Endothelial cell of umbilical vein (primary cell): ENCODE data around the gene CMIP. TPM values are rescaled to one million over a fixed set of nuclear protein-coding genes. Genes with fewer than 3 reads are reported as not detected.

Experiments used
- BruUV-seq: library from RNA; stranded (reverse); fragments of 400-500 nt; replicated peaks from 2 replicates; lab custom pipeline; 2021; lab: Mats Ljungman, UMichigan
- CTCF ChIA-PET: fragments of 300-600, 350-600 bp; sonication (Branson Sonifier 250); formaldehyde crosslinking; loops from one replicate; lab custom pipeline; 2021; ENCODE audit warnings: antibody characterized with exemption, inconsistent platforms; lab: Charles Lee
- POLR2A ChIA-PET: fragments of 300-600, 350-600 bp; sonication (Branson Sonifier 250); formaldehyde crosslinking; loops from one replicate; lab custom pipeline; 2021; ENCODE audit warnings: antibody characterized with exemption, inconsistent platforms; lab: Charles Lee
- DNase-seq: peaks from one replicate; pipeline ENCODE4 v3.0.0-alpha.2; 2011; ENCODE audit warnings: low read depth, low spot score
- FAIRE-seq: peaks from 2 replicates; lab custom pipeline; 2011; peaks lifted over from hg19 to GRCh38; lab: Jason Lieb, UNC
- H2AFZ ChIP-seq: 2 replicates; pipeline ENCODE4 v1.6.0; 2012; ENCODE audit warnings: low read depth, low read length, control low read depth, inconsistent platforms
- H3K27ac ChIP-seq: 2 replicates; pipeline ENCODE4 v1.5.1; 2011; ENCODE audit warnings: low read depth, mild to moderate bottlenecking, control low read depth, low read length, moderate library complexity; ENCODE audit not compliant: insufficient read depth
- H3K27me3 ChIP-seq, 2 experiments: 2 replicates each; pipeline versions ENCODE4 v1.6.0 to v1.6.1; 2011; ENCODE audit warnings: low read length in 2 of 2, mixed read lengths in 1 of 2; ENCODE audit not compliant: control insufficient read depth in 2 of 2, insufficient read depth in 2 of 2
- H3K36me3 ChIP-seq, 2 experiments: 2 replicates in 1 of 2; 3 replicates in 1 of 2; pipeline ENCODE4 v1.5.1; 2011; ENCODE audit warnings: low read length in 2 of 2, mild to moderate bottlenecking in 1 of 2, moderate library complexity in 1 of 2; ENCODE audit not compliant: control insufficient read depth in 2 of 2, insufficient read depth in 2 of 2; ENCODE audit errors: extremely low read depth in 1 of 2
- H3K4me1 ChIP-seq: 3 replicates; pipeline ENCODE4 v1.5.1; 2011; ENCODE audit warnings: mild to moderate bottlenecking, low read length; ENCODE audit not compliant: control insufficient read depth, insufficient read depth; ENCODE audit errors: extremely low read depth
- H3K4me2 ChIP-seq: 2 replicates; pipeline ENCODE4 v1.6.1; 2011; ENCODE audit warnings: low read length, control low read depth, mixed read lengths; ENCODE audit not compliant: insufficient read depth
- H3K4me3 ChIP-seq, 3 experiments: fragments of 200-600 bp in 1 of 3; sonication (generic), shearing (Covaris generic) in 1 of 3; replicated peaks in 1 of 3; 2 replicates each; pipeline ENCODE4 v1.5.1; 2011 to 2016; ENCODE audit warnings: control low read depth in 3 of 3, low read length in 3 of 3, mild to moderate bottlenecking in 2 of 3, inconsistent platforms in 1 of 3, low read depth in 1 of 3, moderate library complexity in 1 of 3; ENCODE audit not compliant: insufficient read depth in 1 of 3
- H3K79me2 ChIP-seq: 2 replicates; pipeline ENCODE4 v1.6.0; 2012; ENCODE audit warnings: low read length, inconsistent platforms; ENCODE audit not compliant: control insufficient read depth, insufficient read depth
- H3K9ac ChIP-seq: replicated peaks from 2 replicates; pipeline ENCODE3; 2011; ENCODE audit warnings: low read length, control low read depth; ENCODE audit not compliant: insufficient read depth; ENCODE audit errors: extremely low read depth
- H3K9me1 ChIP-seq: replicated peaks from 3 replicates; pipeline ENCODE4 v1.6.0; 2011; ENCODE audit warnings: mild to moderate bottlenecking, low read length; ENCODE audit not compliant: control insufficient read depth, insufficient read depth; ENCODE audit errors: extremely low read depth
- H3K9me3 ChIP-seq: replicated peaks from 2 replicates; pipeline ENCODE4 v1.5.1; 2012; ENCODE audit warnings: low read length, inconsistent platforms; ENCODE audit not compliant: control insufficient read depth, insufficient read depth
- H4K20me1 ChIP-seq: replicated peaks from 2 replicates; pipeline ENCODE3; 2011; ENCODE audit warnings: mild to moderate bottlenecking, low read length; ENCODE audit not compliant: control insufficient read depth, insufficient read depth; ENCODE audit errors: extremely low read depth
- CTCF ChIP-seq, 2 donors: IDR thresholded peaks; 1 replicate in 1 of 2; 2 replicates in 1 of 2; pipeline ENCODE4 v1.5.1; 2011; ENCODE audit warnings: low read length in 2 of 2, mild to moderate bottlenecking in 2 of 2, moderate library complexity in 2 of 2, control low read depth in 1 of 2, inconsistent platforms in 1 of 2, low read depth in 1 of 2; ENCODE audit not compliant: insufficient read depth in 1 of 2; ENCODE audit errors: extremely low read depth in 1 of 2
- EZH2 ChIP-seq: IDR thresholded peaks from 2 replicates; pipeline ENCODE4 v1.6.1; 2012; ENCODE audit warnings: borderline replicate concordance, low read depth, mild to moderate bottlenecking, moderate library complexity, low read length, inconsistent platforms; ENCODE audit not compliant: severe bottlenecking
- FOS ChIP-seq: IDR thresholded peaks from 2 replicates; pipeline ENCODE4 v1.6.1; 2011; ENCODE audit warnings: mild to moderate bottlenecking, low read length, moderate library complexity, borderline replicate concordance; ENCODE audit not compliant: insufficient read depth
- GATA2 ChIP-seq: IDR thresholded peaks from 2 replicates; pipeline ENCODE4 v1.7.0; 2011; ENCODE audit warnings: low read depth, mild to moderate bottlenecking, moderate library complexity, mixed read lengths, low read length; ENCODE audit not compliant: insufficient read length, insufficient read depth
- JUN ChIP-seq: IDR thresholded peaks from 2 replicates; pipeline ENCODE4 v1.6.1; 2011; ENCODE audit warnings: borderline replicate concordance, low read depth; ENCODE audit not compliant: insufficient read length, insufficient read depth
- MYC ChIP-seq: IDR thresholded peaks from one replicate; pipeline ENCODE4 v1.6.1; 2011; ENCODE audit warnings: mild to moderate bottlenecking, low read depth, low read length
- POLR2A ChIP-seq: IDR thresholded peaks from 2 replicates; pipeline ENCODE4 v1.6.1; 2012; ENCODE audit warnings: low read depth, mild to moderate bottlenecking, control low read depth, low read length
- POLR2AphosphoS5 ChIP-seq: IDR thresholded peaks from 2 replicates; pipeline ENCODE4 v1.6.1; 2012; ENCODE audit warnings: low read depth, mild to moderate bottlenecking, control low read depth, low read length, moderate library complexity; ENCODE audit not compliant: insufficient read depth
- dilution Hi-C: fragments of 300-500 bp; cut with MboI; formaldehyde crosslinking; loops from one replicate; pipeline ENCODE4 v1.15.0; 2019; ENCODE audit warnings: low sequenced_read_pairs; ENCODE audit not compliant: extremely low pct_ligation_motif_present
- intact Hi-C: fragments of 100-400 bp; cut with micrococcal nuclease; formaldehyde crosslinking; loops from one replicate; pipeline ENCODE4 v1.10.0; 2022
- polyA plus RNA-seq, 4 experiments: library from polyadenylated mRNA; depleted of rRNA in 3 of 4; stranded (reverse) in 3 of 4; unstranded in 1 of 4; fragments of >200 nt; gene quantifications; 2 replicates each; pipeline versions ENCODE4 v1.2.1 to v1.2.3, GENCODE V29; 2011 to 2012; ENCODE audit warnings: missing spikeins in 1 of 4
- total RNA-seq: library from RNA; stranded (reverse); gene quantifications from 2 replicates; pipeline ENCODE4 v1.2.3, GENCODE V29; 2021
- TF ChIP-seq, protein P1 (sequence below): IDR thresholded peaks from 2 replicates; pipeline ENCODE4 v1.6.1; 2011; ENCODE audit not compliant: insufficient read depth, insufficient read length

Gene CMIP
- total and polyA plus RNA-seq, 2 donors (not counting 3 experiments of a cell fraction or from before 2014, with no cell fraction given), result 29.0 to 101 TPM

GRCh38 chr16:81539759-81540472, 95.3 kb downstream of the CMIP start:
- Histone ChIP-seq H3K9me3 (no peaks in the 10 kb centered on the region), H4K20me1 (peaks cover 3% of the 10 kb centered on the region), H3K9me1 (no peaks in the 10 kb centered on the region), H2AFZ (no peak overlapping the region), H3K27me3 (no peaks in the 10 kb centered on the region), H3K27ac (no peak overlapping the region), H3K9ac (no peak overlapping the region), H3K4me1 (peaks cover 31% of the 10 kb centered on the region), H3K4me3 (no peak overlapping the region), H3K79me2 (peaks cover 37% of the 10 kb centered on the region), H3K4me2 (no peak overlapping the region), H3K36me3 (peaks cover 0 to 6% of the 10 kb centered on the region in 2 experiments)
- ChIA-PET CTCF (no interaction called here), POLR2A (no interaction called here)
- intact Hi-C loops, result loop anchor here (5.0 kb wide), 1 partner anchor 38 kb away; no protein-coding TSS in a partner anchor
- FAIRE-seq (no peak), DNase-seq (no peak)
- no TSS peak for BruUV-seq
- TF ChIP-seq EZH2 (no peak), POLR2A (no peak), CTCF (IDR thresholded peaks at IDR 0.05; ENCODE audit: extremely low read depth in 1 of 2, insufficient read depth in 1 of 2, low read depth in 1 of 2, low read length in 2 of 2) (no peak), JUN (no peak), FOS (no peak), POLR2AphosphoS5 (no peak), MYC (no peak), GATA2 (no peak)
- TF ChIP-seq, protein P1, sequence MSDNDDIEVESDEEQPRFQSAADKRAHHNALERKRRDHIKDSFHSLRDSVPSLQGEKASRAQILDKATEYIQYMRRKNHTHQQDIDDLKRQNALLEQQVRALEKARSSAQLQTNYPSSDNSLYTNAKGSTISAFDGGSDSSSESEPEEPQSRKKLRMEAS, result no peak
- dilution Hi-C loops, result no loop called here
